HG03442 (cell line): Measurements from ENCODE around the gene TDP1.

Experiments used
- ATAC-seq: cut with Tn5 transposase; IDR thresholded peaks from one replicate; pipeline ENCODE4 v1.9.1; 2021; ENCODE audit warnings: mild to moderate bottlenecking, moderate library complexity; ENCODE audit not compliant: unreplicated experiment

Gene TDP1

DNA sequence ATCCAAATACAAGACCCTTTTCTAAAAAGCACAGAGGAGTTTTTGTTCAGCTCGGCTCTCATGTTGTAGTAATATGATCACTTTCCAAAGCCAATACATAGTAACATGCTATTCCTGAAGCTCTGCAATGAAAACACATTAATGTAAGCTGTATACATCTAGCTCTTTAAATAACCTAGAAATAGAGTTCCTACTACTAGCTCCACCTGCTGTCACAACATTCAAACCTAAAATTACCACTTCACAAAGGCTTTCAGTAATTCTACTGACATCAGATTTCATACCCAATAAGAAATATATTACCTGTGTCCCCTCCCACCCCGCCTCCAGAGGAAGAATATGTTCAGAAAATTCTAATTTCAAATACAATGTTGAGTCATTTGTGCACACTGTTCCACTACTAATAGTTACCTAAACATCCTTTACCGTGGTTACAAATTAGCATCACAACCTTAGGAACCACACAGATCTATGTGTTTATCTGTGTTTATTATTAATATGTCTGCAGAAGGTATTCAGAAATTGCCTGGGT lies 19.0 kb upstream of the TDP1 start:
- ATAC-seq = no peak

DNA sequence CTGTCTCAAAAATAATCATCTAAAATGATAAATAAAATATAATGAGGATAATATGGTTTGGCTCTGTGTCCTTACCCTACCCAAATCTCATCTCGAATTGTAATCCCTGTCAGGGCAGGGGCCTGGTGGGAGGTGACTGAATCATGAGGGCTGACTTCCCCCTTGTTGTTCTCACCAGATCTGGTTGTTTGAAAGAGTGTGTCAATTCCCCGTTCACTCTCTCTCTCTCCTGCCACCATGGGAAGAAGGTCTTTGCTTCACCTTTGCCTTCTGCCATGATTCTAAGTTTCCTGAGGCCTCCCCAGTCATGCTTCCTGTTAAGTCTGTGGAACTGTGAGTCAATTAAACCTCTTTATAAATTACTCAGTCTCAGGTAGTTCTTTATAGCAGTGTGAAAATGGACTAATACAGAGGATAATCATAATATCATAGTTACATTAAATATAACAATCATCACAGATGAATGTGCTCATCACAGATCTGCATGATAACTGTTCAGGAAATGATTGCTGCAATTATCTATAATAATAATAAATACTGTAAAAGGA lies 13.8 kb upstream of the TDP1 start:
- ATAC-seq = no peak

DNA sequence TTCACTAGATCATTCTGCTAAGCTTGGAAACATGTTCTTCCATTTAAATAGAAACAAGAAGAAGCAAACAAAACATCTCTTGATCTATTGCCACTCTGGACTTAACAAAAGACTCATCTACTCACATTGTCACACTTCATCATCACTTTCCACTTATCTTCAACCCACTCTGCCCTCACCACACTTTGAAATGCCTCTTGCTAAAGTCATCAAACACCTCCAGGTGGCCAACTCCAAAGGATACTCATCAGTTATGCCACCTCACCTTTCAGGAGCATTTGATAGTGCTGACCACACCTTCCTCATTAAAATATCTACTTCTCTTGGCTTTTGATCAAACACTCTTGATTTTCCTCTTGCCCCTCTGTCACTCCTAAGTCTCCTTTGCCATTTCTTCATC lies 8.4 kb upstream of the TDP1 start:
- no peak for ATAC-seq

DNA sequence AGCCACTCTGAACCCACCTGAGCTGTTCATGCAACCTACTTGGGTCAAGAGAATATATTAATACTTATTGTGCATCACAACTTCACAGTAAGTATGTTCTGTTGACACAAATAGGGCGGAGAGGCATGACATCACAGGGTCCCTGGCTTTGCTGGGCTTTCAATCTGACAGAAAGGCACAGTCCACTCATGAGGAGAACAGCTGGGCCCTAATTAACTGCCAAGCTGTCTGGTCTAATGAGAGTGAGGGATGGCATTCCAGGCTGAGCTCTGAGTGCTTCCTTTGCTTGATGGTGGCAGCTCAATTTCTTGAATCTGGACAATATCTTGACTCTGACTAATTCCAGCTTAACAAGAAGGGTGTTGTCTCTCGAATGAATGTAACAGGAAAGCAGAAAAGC lies 3.2 kb upstream of the TDP1 start:
- no peak for ATAC-seq

DNA sequence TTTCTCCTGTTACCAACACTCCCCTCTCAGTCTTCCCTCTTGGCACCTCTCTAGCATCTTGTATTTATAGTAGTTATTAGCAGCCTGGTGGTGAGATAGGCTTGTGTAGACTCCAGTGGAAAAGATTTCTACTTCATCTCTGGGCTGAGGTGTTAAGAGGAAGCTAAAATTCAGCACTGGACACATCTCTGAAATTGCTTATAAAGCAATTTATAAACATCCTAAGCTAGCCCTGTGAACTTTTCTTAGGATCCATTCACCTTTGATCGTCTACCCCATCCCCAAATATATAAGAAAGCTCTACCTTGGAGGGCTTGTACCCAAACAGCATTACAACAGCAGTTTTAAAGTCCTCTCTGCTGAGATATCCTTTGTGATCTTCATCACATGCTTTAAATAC lies 2.1 kb upstream of the TDP1 start:
- no peak for ATAC-seq

DNA sequence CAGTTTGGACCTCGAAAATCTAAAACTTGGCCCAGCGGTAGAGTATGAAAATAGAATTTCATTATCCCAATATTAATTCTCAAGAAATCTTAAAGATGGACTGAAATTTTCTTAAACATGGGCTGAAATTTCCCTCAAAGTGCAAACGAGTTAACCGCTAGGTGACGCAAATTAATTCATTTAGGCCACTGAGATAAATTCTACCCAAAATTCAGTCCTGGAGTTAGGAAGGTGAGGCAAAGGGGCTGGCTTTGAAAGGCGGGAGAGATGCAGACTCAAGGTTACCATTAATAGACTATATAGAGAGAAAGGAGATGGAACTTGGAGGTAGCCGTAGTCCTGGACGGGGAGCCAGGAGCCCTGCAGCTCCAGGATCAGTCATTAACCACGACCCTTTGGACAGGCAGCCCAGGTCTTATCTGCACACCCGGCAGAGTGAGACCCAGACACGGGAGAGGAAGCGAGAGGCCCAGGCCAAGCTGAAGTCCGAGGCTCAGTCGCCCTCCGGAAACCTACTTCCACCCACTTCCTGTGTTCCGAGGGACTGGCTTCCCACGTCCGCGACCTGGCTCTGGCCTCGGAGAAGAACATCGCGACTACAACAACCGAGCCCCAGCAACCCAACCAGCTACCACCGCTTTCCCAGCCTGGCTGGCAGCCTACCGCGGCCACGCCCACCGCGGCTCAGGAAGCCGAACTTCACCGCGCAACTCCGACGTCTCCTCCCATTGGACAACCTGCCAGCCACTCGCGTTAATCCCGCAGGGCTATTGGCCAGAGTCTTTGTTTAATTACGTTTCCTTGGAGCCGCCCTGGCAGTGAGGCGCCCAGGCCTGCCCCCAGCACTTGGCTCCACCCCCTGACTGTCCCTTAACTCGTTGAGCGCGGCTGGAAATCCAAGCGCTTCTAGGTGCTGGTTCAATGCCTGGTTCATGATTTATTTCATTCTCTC lies 1.4 kb upstream of the TDP1 start, which contains the start of gene EFCAB11:
Gene EFCAB11, minus strand, starts transcription at position 661 of the 952 bp plus-strand sequence. Its CDS starts 70 bp downstream, at position 591.
- ATAC-seq = peak; percentile 83

DNA sequence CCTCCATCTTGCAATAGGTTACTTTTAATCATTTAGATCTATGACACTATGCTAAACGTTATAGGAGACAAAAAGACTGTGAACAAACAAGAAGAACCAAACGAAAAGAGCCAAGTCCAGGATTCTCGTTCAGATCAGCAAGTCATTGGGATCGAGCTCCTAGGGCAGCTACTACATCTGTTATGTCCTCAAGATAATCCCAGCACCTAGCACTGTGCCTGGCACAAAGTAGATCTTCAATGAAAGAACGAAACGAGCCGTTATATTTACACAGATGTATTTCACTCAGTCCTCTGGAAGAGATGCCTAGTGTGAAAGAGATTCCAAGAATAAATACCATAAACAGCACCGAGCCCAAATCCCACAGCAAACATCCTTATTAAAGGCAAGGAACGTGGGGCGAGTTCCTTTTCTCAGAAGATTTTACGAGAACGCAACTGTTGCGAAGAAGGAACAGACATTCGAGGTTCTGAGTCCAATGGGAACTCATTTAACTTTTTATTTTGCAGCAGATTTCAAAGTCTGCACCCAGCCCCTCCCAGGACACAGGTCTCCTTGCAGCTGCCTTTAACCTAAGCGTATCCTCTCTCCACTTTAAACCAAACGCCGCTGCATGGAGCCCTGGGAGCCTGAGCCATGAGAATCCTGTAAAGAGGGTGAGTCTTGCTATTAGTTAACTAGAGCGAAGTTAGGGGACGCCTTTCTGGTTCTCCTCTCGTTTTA lies 544 bp upstream of the TDP1 start:
- ATAC-seq = peak; percentile 11

DNA sequence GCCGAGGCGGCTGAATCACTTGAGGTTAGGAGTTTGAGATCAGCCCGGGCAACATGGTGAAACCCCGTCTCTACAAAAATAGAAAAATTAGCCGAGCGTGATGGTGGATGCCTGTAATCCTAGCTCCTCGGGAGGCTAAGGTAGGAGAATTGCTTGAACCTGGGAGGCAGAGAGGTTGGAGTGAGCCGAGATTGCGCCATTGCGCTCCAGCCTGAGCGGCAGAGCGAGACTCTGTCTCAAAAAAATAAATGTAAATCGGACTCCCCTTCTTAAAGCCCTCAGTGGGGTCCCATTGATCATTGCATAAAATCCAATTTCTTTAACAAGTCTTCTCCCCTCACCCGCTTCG lies 908 bp downstream of the TDP1 start:
- ATAC-seq = no peak

DNA sequence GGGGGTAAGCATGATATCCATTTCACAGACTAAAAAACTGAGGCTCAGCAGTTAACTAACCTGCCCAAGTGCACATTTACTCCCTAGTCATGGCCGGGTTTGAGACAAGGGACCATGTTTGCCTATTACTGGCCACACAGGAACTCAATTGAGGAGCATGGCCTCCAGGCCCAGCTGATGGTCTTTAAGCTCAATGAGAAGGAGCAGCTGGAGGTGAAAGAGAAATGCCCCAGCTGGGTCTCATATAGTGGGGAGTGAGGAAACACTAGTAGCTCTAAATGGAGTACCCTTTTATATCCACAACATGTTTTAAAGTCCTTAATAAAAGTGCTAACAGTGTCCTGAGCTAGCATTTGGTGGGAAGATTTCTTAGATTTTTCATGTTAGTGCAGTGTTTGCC lies 1.6 kb downstream of the TDP1 start:
- no peak for ATAC-seq

DNA sequence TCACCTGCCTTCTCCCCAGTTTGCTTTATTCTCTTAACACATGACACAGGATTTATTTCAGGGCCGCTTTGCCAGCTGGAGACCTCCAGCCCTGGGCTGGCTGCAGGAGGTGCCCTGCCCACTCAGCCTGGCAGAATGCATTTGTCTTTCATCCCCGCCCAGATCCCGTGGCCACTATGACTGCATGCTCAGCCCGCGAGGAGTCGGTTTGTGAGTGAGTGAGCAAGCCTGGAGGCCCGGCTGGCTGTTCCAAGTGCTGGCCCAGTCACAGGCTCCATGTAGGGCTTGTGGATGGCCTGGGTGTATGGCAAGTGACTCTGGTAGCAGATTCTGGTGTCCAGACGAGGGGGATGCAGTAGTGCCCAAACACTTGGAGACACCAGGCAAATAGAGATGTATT lies 2.1 kb downstream of the TDP1 start:
- ATAC-seq = no peak

DNA sequence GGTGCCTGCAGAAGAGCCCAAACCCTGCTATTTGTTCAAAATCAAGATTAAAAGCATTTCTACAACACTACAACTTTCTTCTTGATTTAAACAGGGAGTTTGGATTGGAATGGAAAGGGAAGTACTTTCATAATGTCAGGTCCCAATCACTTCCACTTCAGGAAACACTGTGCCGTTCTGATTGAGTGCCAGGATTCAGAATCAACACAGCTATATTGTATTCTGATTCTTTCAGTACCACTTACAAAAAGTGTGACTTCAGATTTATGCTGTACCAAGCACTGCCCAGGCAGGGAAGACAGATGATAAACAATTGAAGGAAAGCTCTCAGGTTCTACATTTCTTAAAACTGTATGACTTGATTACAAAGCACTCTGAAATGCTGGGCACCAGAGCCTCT lies 3.2 kb downstream of the TDP1 start:
- no peak for ATAC-seq

DNA sequence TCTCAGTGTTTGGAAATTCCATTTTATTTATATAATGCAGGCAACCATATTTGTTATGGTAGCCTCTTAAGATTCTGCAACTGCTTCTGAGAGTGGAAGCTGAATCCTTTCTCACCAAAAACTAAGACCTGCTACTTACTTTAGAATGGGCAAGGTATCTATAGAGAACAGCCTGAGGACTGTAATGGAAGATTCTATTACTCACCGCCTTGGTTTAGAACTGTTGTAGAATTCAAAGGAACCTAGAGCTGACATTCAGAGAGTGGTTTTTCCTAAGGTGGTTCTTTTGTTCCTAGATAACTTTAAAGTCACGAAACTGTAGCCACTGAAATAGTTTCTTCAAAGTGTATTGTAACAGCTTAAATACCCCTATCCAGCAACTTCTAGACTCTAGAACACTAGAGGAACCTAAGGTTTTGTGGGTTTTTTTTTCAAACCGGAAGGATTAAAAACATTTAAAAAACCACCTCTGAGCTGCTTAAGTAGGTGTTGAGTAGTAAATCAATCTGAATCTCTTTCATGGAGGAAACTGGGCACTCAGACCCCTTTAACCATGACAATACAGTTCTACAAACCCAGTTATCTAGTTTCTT lies 4.2 kb downstream of the TDP1 start:
- no peak for ATAC-seq

DNA sequence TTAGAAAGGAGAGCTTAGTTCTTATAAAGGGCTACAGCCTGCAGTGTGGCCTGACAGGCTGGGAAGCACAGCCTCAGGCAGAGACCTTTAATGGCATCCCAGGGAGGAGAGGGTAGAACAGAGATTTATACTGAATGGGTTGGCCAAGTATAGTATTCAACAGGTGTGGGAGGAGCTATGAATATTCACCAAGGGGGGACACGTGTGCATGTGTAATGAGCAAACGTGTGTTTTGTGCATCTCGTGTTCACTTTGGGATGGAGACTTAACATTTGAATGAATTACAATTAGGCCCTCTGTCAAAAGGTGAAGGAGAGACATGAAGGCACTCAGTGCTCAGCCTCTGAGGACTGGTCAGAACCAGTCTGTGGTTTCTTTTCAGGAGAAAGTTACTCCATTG lies 5.2 kb downstream of the TDP1 start:
- no peak for ATAC-seq

DNA sequence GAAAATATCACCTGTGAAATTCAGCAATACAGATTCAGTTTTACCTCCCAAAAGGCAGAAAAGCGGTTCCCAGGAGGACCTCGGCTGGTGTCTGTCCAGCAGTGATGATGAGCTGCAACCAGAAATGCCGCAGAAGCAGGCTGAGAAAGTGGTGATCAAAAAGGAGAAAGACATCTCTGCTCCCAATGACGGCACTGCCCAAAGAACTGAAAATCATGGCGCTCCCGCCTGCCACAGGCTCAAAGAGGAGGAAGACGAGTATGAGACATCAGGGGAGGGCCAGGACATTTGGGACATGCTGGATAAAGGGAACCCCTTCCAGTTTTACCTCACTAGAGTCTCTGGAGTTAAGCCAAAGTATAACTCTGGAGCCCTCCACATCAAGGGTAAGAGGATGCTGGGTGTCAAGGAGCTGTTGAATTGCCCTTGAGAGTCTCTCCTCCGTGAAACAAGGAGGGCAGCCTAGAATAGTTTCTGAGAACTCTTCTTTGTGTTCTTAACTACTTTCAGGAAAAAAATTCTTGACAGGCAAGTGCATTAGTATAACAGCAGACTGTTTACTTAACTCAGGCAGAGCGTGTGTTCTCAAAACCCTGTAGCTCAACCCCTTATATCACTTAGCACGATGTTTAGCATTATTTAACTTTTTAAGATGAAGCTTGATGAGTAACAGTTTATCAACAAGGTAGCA lies 7.7 kb downstream of the TDP1 start:
- ATAC-seq = no peak

DNA sequence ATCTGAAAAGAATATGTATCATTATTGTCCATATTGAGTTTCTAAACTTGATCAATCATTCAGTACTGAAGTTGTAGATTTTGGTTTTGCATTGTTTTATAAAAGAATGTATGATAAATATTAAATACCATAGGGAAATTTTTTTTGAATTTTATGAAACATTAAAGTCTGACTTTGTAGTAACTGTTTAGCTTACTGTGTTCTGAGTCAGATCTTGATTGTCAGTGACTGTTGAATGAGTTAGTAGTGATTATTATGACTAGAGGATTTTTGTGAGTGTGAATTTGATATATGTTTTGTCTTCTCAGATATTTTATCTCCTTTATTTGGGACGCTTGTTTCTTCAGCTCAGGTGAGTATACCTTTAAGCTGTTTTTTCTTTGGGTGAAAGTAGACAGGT lies 10.1 kb downstream of the TDP1 start:
- ATAC-seq = no peak

DNA sequence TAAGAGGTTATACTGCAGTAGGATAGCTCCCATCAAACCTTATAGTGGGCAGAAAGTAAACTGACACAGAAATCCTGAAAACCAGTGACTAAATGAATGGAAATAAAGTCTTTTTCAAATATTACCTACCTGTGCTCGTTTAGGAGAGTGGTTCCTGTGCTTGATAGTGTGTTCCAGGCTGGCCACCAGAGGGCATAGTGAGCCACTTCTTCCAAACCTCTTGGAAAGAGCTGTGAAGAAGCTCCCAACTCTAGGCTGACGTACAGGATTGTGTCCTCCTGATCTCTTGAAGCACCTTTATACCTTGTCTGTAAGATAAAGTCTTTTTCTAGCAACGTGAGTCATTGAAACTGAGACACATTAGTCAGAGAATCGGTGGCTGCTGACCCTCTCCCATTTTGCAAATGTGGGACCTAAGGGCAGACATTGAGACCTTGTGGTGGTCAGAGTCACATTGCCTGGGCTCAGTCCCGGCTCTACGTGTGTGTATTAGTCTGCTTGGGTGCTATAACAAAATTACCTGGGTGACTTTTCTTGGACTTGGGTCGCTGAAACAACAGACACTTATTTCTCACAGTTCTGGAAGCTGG lies 17.6 kb downstream of the TDP1 start:
- ATAC-seq = peak; percentile 67

DNA sequence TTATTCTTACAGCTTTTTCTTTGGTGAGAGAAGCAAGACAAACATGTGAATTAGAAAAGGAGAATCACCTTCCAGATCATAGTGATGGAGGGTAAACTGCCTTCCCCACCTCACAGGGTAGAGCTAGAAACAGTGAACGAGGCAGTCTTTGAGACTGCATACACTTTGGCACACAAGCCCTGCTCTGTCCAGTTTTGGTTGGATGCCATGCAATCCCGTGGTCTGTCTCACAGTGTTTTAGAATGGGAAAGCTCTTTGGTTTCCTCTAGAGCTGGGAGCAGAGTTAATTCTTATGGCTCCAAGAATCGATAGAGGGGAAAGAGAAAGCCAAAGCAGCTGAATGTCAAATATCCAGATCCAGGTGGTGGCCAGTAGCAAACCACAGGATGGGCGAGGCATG lies 21.9 kb downstream of the TDP1 start:
- no peak for ATAC-seq

DNA sequence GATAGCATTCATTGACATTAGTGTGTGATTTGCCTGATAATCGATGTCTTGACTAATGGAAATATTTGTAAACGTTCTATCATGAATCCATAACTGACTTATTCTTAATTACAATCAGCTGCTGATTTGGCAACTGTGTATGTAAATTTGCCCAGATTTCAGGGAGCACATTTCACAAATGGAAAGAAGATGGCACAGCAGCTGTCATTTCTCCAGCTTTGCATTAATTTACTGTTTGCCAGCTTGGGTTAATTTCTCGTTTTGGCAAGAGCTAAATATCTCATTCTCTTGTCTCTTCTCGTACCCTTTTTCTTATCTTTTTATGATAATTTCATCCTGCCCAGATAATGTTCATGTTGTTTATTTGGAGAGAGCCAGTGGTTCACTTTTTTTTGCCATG lies 22.9 kb downstream of the TDP1 start:
- no peak for ATAC-seq

DNA sequence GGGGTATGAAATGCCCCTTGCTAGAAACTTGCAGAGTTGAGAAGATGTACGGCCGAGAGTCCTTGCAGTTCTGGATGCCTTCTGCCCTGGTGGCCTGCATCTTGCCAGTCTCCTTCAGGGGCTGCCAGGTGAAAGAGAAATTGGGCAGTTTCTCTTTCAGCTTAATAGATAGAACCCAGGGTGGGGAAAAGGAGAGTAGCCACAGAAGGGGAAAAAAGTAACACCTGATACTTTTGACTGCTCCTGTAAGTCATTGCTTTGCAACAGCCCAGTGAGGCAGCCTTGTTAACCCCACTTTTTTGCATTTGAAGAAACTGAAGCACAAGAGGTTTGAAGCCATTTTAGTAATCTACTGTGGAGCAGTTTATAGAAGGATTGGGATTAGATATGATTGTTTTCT lies 27.6 kb downstream of the TDP1 start:
- no peak for ATAC-seq

DNA sequence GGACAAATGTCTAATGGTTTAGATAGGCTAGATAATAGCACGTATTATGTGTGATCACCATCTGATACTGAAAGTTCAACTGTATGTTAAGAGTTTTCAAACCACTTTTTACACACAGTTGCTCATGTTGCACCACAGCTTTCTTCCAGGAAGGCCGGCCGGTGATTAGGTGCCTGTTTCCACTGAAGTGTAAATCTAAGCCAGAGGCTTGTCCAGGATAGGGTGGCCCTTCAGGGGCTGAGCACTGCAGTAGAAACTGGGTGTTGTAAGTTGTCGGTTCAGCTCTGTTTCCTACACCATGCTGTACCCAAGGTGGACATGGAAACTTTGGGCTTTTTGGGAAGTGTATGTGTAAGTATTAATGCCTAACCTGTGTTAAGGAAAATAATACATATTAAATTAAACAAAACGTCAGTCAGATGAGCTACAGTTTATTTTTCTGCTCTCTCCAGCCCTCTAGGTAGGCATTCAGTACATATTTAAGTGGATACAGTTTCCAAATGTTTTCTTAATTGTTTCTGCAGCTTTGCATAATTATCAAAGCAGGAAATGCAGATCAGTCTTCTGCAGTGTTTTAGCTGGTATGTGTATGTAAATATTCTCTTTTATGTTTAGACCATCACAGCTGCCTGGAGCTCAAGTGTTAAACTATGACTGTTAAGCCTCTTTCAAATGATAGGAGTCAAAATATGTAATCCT lies 30.9 kb downstream of the TDP1 start:
- ATAC-seq = no peak
